MM.1S (cell line): ENCODE results near the gene ZNF501.

Experiments
- DNase-seq: peaks from one replicate; pipeline ENCODE4 v3.0.0-alpha.2; 2015
- H2AFZ ChIP-seq: fragments of 300-600 bp; sonication (generic); 2 replicates; pipeline ENCODE4 v1.6.0; 2016; ENCODE audit warnings: antibody characterized with exemption, low read length
- H3F3A ChIP-seq: fragments of 300-600 bp; sonication (generic); 2 replicates; pipeline ENCODE4 v1.6.1; 2016; ENCODE audit warnings: mild to moderate bottlenecking, antibody characterized with exemption, low read length, moderate library complexity, mixed read lengths; ENCODE audit not compliant: insufficient read depth
- H3K27ac ChIP-seq: fragments of 300-600 bp; sonication (generic); 2 replicates; pipeline ENCODE4 v1.5.1; 2016; ENCODE audit warnings: mild to moderate bottlenecking, low read length
- H3K27me3 ChIP-seq: fragments of 300-600 bp; sonication (generic); replicated peaks from 2 replicates; pipeline ENCODE4 v1.6.0; 2016; ENCODE audit warnings: low read length; ENCODE audit not compliant: insufficient read depth
- H3K36me3 ChIP-seq: fragments of 300-600 bp; sonication (generic); replicated peaks from 2 replicates; pipeline ENCODE4 v1.6.1; 2016; ENCODE audit warnings: mild to moderate bottlenecking, low read length, mixed read lengths; ENCODE audit not compliant: insufficient read depth
- H3K4me1 ChIP-seq: fragments of 300-600 bp; sonication (generic); 2 replicates; pipeline ENCODE4 v1.6.1; 2016; ENCODE audit warnings: low read length, mixed read lengths
- H3K4me2 ChIP-seq: fragments of 300-600 bp; sonication (generic); 2 replicates; pipeline ENCODE4 v1.6.0; 2016; ENCODE audit warnings: low read depth, low read length
- H3K4me3 ChIP-seq: fragments of 300-600 bp; sonication (generic); 2 replicates; pipeline ENCODE4 v1.5.1; 2016; ENCODE audit warnings: low read length, mixed read lengths
- H3K79me2 ChIP-seq: fragments of 300-600 bp; sonication (generic); 2 replicates; pipeline ENCODE4 v1.6.1; 2016; ENCODE audit warnings: mixed run types, low read length, mixed read lengths
- H3K9ac ChIP-seq: fragments of 300-600 bp; sonication (generic); 2 replicates; pipeline ENCODE4 v1.6.1; 2016; ENCODE audit warnings: low read length, mixed read lengths
- H3K9me2 ChIP-seq: fragments of 300-600 bp; sonication (generic); replicated peaks from 2 replicates; pipeline ENCODE4 v1.6.1; 2016; ENCODE audit warnings: mild to moderate bottlenecking, low read length, mixed read lengths; ENCODE audit not compliant: insufficient read depth
- H3K9me3 ChIP-seq: fragments of 300-600 bp; sonication (generic); replicated peaks from 2 replicates; pipeline ENCODE4 v1.6.1; 2016; ENCODE audit warnings: mild to moderate bottlenecking, low read length, mixed read lengths; ENCODE audit not compliant: insufficient read depth
- H4K20me1 ChIP-seq: fragments of 300-600 bp; sonication (generic); 2 replicates; pipeline ENCODE4 v1.6.1; 2016; ENCODE audit warnings: mild to moderate bottlenecking, low read length, moderate library complexity, mixed read lengths; ENCODE audit not compliant: insufficient read depth
- CTCF ChIP-seq: fragments of 300-600 bp; sonication (generic); IDR thresholded peaks from 2 replicates; pipeline ENCODE4 v1.5.1; 2016; ENCODE audit warnings: antibody characterized with exemption, low read length, mixed read lengths
- EZH2 ChIP-seq: fragments of 300-600 bp; sonication (generic); optimal IDR thresholded peaks from 2 replicates; pipeline ENCODE3; 2017; ENCODE audit warnings: low read depth, mild to moderate bottlenecking, antibody characterized with exemption, low read length, mixed read lengths
- EZH2phosphoT487 ChIP-seq: fragments of 300-600 bp; sonication (generic); IDR thresholded peaks from 2 replicates; pipeline ENCODE4 v1.6.1; 2018; ENCODE audit warnings: antibody characterized with exemption, low read length

The ZNF501 gene

GRCh38 chr3:44685128-44685800 lies 44.2 kb upstream of the ZNF501 start:
- Histone ChIP-seq H3K9me2 (no peaks in the 10 kb centered on the region), H3K27me3 (no peaks in the 10 kb centered on the region), H3K9ac (peak overlapping the region; percentile 80), H4K20me1 (no peaks in the 10 kb centered on the region), H3K9me3 (no peaks in the 10 kb centered on the region), H3K36me3 (no peaks in the 10 kb centered on the region), H3K4me2 (peak overlapping the region; percentile 70), H3F3A (no peaks in the 10 kb centered on the region), H3K4me1 (peaks cover 3% of the 10 kb centered on the region; the same call in 1 of the 2 replicates), H3K27ac (peak overlapping the region; percentile 41; the same call in 1 of the 2 replicates), H3K4me3 (peak overlapping the region; percentile 81), H3K79me2 (no peaks in the 10 kb centered on the region), H2AFZ (peak overlapping the region; percentile 95)
- TF ChIP-seq EZH2phosphoT487 = no peak
- no peak for TF ChIP-seq EZH2
- no peak for TF ChIP-seq CTCF
- DNase-seq = peak; percentile 92

GRCh38 chr3:44687898-44688297 lies 41.5 kb upstream of the ZNF501 start:
- H4K20me1 ChIP-seq = no peaks in the 10 kb centered on the region
- H3F3A ChIP-seq = no peaks in the 10 kb centered on the region
- no peaks in the 10 kb centered on the region for H3K9me3 ChIP-seq
- no peaks in the 10 kb centered on the region for H3K9me2 ChIP-seq
- no peaks in the 10 kb centered on the region for H3K79me2 ChIP-seq
- H3K4me1 ChIP-seq = peaks cover 3% of the 10 kb centered on the region; the same call in 1 of the 2 replicates
- no peak overlapping the region for H3K4me2 ChIP-seq
- no peaks in the 10 kb centered on the region for H3K36me3 ChIP-seq
- no peak overlapping the region for H2AFZ ChIP-seq
- DNase-seq = no peak
- no peak overlapping the region for H3K27ac ChIP-seq
- H3K9ac ChIP-seq = no peak overlapping the region
- H3K27me3 ChIP-seq = no peaks in the 10 kb centered on the region
- no peak overlapping the region for H3K4me3 ChIP-seq
- TF ChIP-seq CTCF = no peak
- no peak for TF ChIP-seq EZH2
- no peak for TF ChIP-seq EZH2phosphoT487

- Histone ChIP-seq H3K9ac (no peak within 1 kb of the TSS), H3K4me3 (no peak within 1 kb of the TSS), H3K9me2 (no peaks in the 10 kb centered on the region), H2AFZ (no peak within 1 kb of the TSS), H3K27me3 (no peaks in the 10 kb centered on the region), H3K9me3 (no peaks in the 10 kb centered on the region), H3K4me2 (no peak within 1 kb of the TSS), H3K4me1 (no peaks in the 10 kb centered on the region), H3K79me2 (no peaks in the 10 kb centered on the region), H3K27ac (no peak within 1 kb of the TSS), H4K20me1 (no peaks in the 10 kb centered on the region), H3F3A (no peaks in the 10 kb centered on the region), H3K36me3 (no peaks in the 10 kb centered on the region)
- no peak for TF ChIP-seq EZH2phosphoT487
- TF ChIP-seq EZH2 = no peak
- TF ChIP-seq CTCF = no peak
- no peak for DNase-seq
Observed at GRCh38 chr3:44712455-44713075, 16.9 kb upstream of the ZNF501 start, which contains the start of gene ZNF502. TSS of gene ZNF502 (plus strand) at chr3:44712660. CDS start at chr3:44720262, 7,602 bp downstream.
